GM23338 (cell line): ENCODE results near the gene UBXN4.

Experiments used
- CREB1 ChIP-seq: fragments of 250-450 bp; sonication (Bioruptor Pico); IDR thresholded peaks from 2 replicates; pipeline ENCODE4 v1.5.0; 2020; ENCODE audit warnings: low read depth, mild to moderate bottlenecking, moderate library complexity
- CTCF ChIP-seq, 2 experiments: fragments of 200-600 bp in 1 of 2; sonication (generic) in 1 of 2; conservative IDR thresholded peaks; 2 replicates each; pipeline versions ENCODE4 v1.5.1 to v1.6.1; 2016 to 2017; ENCODE audit warnings: antibody characterized with exemption in 2 of 2, low read depth in 2 of 2, mild to moderate bottlenecking in 2 of 2, moderate library complexity in 1 of 2
- ETS1 ChIP-seq: IDR thresholded peaks from 2 replicates; pipeline ENCODE4 v1.6.1; 2016; ENCODE audit warnings: antibody characterized with exemption
- EZH2 ChIP-seq: fragments of 200-600 bp; sonication (generic); IDR thresholded peaks from one replicate; pipeline ENCODE4 v1.8.0; 2017; ENCODE audit warnings: antibody characterized with exemption, mild to moderate bottlenecking, low read depth; ENCODE audit not compliant: unreplicated experiment
- EZH2phosphoT487 ChIP-seq: fragments of 200-600 bp; sonication (generic); IDR thresholded peaks from one replicate; pipeline ENCODE4 v1.8.1; 2018; ENCODE audit warnings: antibody characterized with exemption; ENCODE audit not compliant: unreplicated experiment
- JUNB ChIP-seq: IDR thresholded peaks from one replicate; pipeline ENCODE4 v1.6.1; 2016; ENCODE audit warnings: antibody characterized with exemption; ENCODE audit not compliant: unreplicated experiment
- NANOG ChIP-seq: IDR thresholded peaks from 2 replicates; pipeline ENCODE4 v1.6.1; 2016; ENCODE audit warnings: antibody characterized with exemption, borderline replicate concordance
- POLR2AphosphoS5 ChIP-seq: IDR thresholded peaks from 2 replicates; pipeline ENCODE4 v1.6.1; 2016; ENCODE audit warnings: antibody characterized with exemption, low read depth
- REST ChIP-seq: IDR thresholded peaks from one replicate; pipeline ENCODE4 v1.6.1; 2018; ENCODE audit warnings: antibody characterized with exemption; ENCODE audit not compliant: unreplicated experiment
- STAT1 ChIP-seq: IDR thresholded peaks from one replicate; pipeline ENCODE4 v1.6.1; 2016; ENCODE audit warnings: antibody characterized with exemption; ENCODE audit not compliant: unreplicated experiment
- ZNF114 ChIP-seq: fragments of 250-450 bp; sonication (Bioruptor Pico); IDR thresholded peaks from 2 replicates; pipeline ENCODE4 v1.5.0; 2020; ENCODE audit warnings: mild to moderate bottlenecking, moderate library complexity
- ZNF331 ChIP-seq: fragments of 250-450 bp; sonication (Bioruptor Pico); IDR thresholded peaks from 2 replicates; pipeline ENCODE4 v1.5.0; 2020; ENCODE audit warnings: low read depth, mild to moderate bottlenecking, moderate library complexity
- ZNF462 ChIP-seq: fragments of 250-450 bp; sonication (Bioruptor Pico); IDR thresholded peaks from 2 replicates; pipeline ENCODE4 v1.5.0; 2020; ENCODE audit warnings: mild to moderate bottlenecking, moderate library complexity

GRCh38 chr2:135736546-135736945 lies 5.1 kb upstream of the UBXN4 start:
- TF ChIP-seq CTCF (conservative IDR thresholded peaks at IDR 0.05; ENCODE audit: low read depth in 2 of 2) (no peak), ZNF114 (CRISPR knock-in tag) (no peak), EZH2 (no peak), POLR2AphosphoS5 (no peak), ZNF331 (no peak), REST (no peak), JUNB (no peak), EZH2phosphoT487 (no peak), NANOG (no peak), ETS1 (no peak), CREB1 (no peak), ZNF462 (CRISPR knock-in tag) (no peak), STAT1 (no peak)
